K562 (cell line): ENCODE data around the gene CHST12. TPM values are rescaled to one million over a fixed set of nuclear protein-coding genes. Genes with fewer than 3 reads are reported as not detected.

ENCODE experiments used
- ATAC-seq: fragments of 200-7000 bp; cut with Tn5 transposase; 3 replicates; pipeline ENCODE4 v1.9.1; 2020; ENCODE audit warnings: moderate library complexity
- BruUV-seq: library from RNA; stranded (reverse); fragments of 400-500 nt; replicated peaks from 2 replicates; lab custom pipeline; 2021; lab: Mats Ljungman, UMichigan
- CTCF ChIA-PET: fragments of 300-600 bp; formaldehyde crosslinking; extraction: SDS; loops from one replicate; lab custom pipeline; 2021; ENCODE audit warnings: low intra/inter-chr PET ratio; lab: Yijun Ruan, JAX
- POLR2A ChIA-PET: fragments of 300-600, 350-650 bp; sonication (Branson Sonifier 250); formaldehyde crosslinking; extraction: SDS; loops from one replicate; lab custom pipeline; 2021; ENCODE audit warnings: antibody characterized with exemption, inconsistent platforms; lab: Yijun Ruan, JAX
- DNase-seq, 4 experiments: peaks; one replicate each; pipeline versions ENCODE4 v3.0.0 to v3.0.0-alpha.2; 2011 to 2018; ENCODE audit warnings: low spot score in 3 of 4, mixed read lengths in 3 of 4; ENCODE audit errors: extremely low read depth in 1 of 4
- FAIRE-seq: peaks from 2 replicates; lab custom pipeline; 2011; peaks lifted over from hg19 to GRCh38; lab: Jason Lieb, UNC
- H2AFZ ChIP-seq: 2 replicates; pipeline ENCODE4 v1.6.0; 2011; ENCODE audit warnings: low read depth, low read length, control low read depth, inconsistent platforms
- H3K27ac ChIP-seq: fragments of 200-600 bp; 3 replicates; pipeline ENCODE4 v1.8.0; 2011; ENCODE audit warnings: low read depth, mild to moderate bottlenecking, control low read depth, inconsistent platforms, low read length, moderate library complexity, mixed read lengths; ENCODE audit errors: extremely low read depth
- H3K27me3 ChIP-seq, 2 experiments: fragments of 300-600 bp in 1 of 2; 2 replicates in 1 of 2; 3 replicates in 1 of 2; pipeline versions ENCODE4 v1.6.0 to v1.8.0; 2011; ENCODE audit warnings: inconsistent platforms in 2 of 2, low read length in 2 of 2, mild to moderate bottlenecking in 1 of 2, mixed read lengths in 1 of 2, moderate library complexity in 1 of 2; ENCODE audit not compliant: control insufficient read depth in 2 of 2, insufficient read depth in 2 of 2
- H3K36me3 ChIP-seq: fragments of 300-600 bp; 3 replicates; pipeline ENCODE4 v1.8.0; 2011; ENCODE audit warnings: mild to moderate bottlenecking, low read length, inconsistent platforms; ENCODE audit not compliant: control insufficient read depth, insufficient read depth
- H3K4me1 ChIP-seq, 2 experiments: fragments of 200-600 bp in 1 of 2; replicated peaks in 1 of 2; 2 replicates in 1 of 2; 3 replicates in 1 of 2; pipeline versions ENCODE4 v1.5.1 to v1.8.0; 2011; ENCODE audit warnings: inconsistent platforms in 2 of 2, low read length in 2 of 2, mild to moderate bottlenecking in 1 of 2, mixed read lengths in 1 of 2, moderate library complexity in 1 of 2; ENCODE audit not compliant: control insufficient read depth in 2 of 2, insufficient read depth in 2 of 2
- H3K4me2 ChIP-seq: 2 replicates; pipeline ENCODE4 v1.6.1; 2011; ENCODE audit warnings: low read length, control low read depth, inconsistent platforms, mixed read lengths; ENCODE audit not compliant: insufficient read depth
- H3K4me3 ChIP-seq: fragments of 200-600 bp; sonication (generic), shearing (Covaris generic); 2 replicates; pipeline ENCODE4 v1.5.1; 2016; ENCODE audit warnings: control low read depth, inconsistent platforms
- H3K79me2 ChIP-seq: fragments of 200-600 bp; 3 replicates; pipeline ENCODE4 v1.8.0; 2011; ENCODE audit warnings: low read length, inconsistent platforms; ENCODE audit not compliant: control insufficient read depth, insufficient read depth
- H3K9ac ChIP-seq, 2 experiments: 2 replicates each; pipeline versions ENCODE4 v1.6.0 to v1.6.1; 2011; ENCODE audit warnings: low read depth in 2 of 2, low read length in 2 of 2, control low read depth in 1 of 2, inconsistent platforms in 1 of 2, mild to moderate bottlenecking in 1 of 2, mixed read lengths in 1 of 2; ENCODE audit not compliant: insufficient read depth in 1 of 2
- H3K9me1 ChIP-seq: one replicate; pipeline ENCODE4 v1.6.0; 2011; ENCODE audit warnings: inconsistent platforms, mild to moderate bottlenecking, low read length, moderate library complexity; ENCODE audit not compliant: control insufficient read depth, insufficient read depth
- H3K9me3 ChIP-seq: replicated peaks from 2 replicates; pipeline ENCODE4 v1.5.1; 2011; ENCODE audit warnings: low read depth, low read length, inconsistent platforms; ENCODE audit not compliant: control insufficient read depth, insufficient read depth
- H4K20me1 ChIP-seq: replicated peaks from 2 replicates; pipeline ENCODE4 v1.6.1; 2011; ENCODE audit warnings: low read length, inconsistent platforms, mixed read lengths; ENCODE audit not compliant: control insufficient read depth, insufficient read depth
- ETV5 ChIP-seq: sonication (generic); formaldehyde crosslinking; IDR thresholded peaks from 2 replicates; pipeline ENCODE4 v1.4.0; 2020; ENCODE audit warnings: low read depth, mild to moderate bottlenecking, missing genetic modification reagents
- GTF2F1 ChIP-seq: IDR thresholded peaks from 2 replicates; pipeline ENCODE4 v1.6.1; 2011; ENCODE audit warnings: low read depth, low read length, improper control_type of control experiment
- HDGF ChIP-seq: fragments of 450-650 bp; IDR thresholded peaks from 2 replicates; pipeline ENCODE4 v1.6.1; 2016
- MCM2 ChIP-seq: fragments of 450-650 bp; IDR thresholded peaks from 2 replicates; pipeline ENCODE4 v1.6.1; 2017; ENCODE audit warnings: low read depth, mild to moderate bottlenecking
- MEIS2 ChIP-seq: fragments of 450-650 bp; IDR thresholded peaks from 2 replicates; pipeline ENCODE4 v1.6.1; 2014; ENCODE audit warnings: mild to moderate bottlenecking; ENCODE audit not compliant: partially characterized antibody
- MXD1 ChIP-seq: fragments of 250-450 bp; sonication (Bioruptor Pico); IDR thresholded peaks from 2 replicates; pipeline ENCODE4 v1.8.0; 2021; ENCODE audit warnings: borderline replicate concordance, mild to moderate bottlenecking, moderate library complexity; ENCODE audit not compliant: poor library complexity, severe bottlenecking
- RBM25 ChIP-seq: fragments of 200-400 bp; formaldehyde crosslinking; IDR thresholded peaks from 2 replicates; pipeline ENCODE4 v1.6.1; 2018; ENCODE audit warnings: low read length, low read depth, moderate library complexity; ENCODE audit not compliant: severe bottlenecking
- USF2 ChIP-seq: sonication (generic); formaldehyde crosslinking; IDR thresholded peaks from 2 replicates; pipeline ENCODE4 v1.5.0; 2020; ENCODE audit warnings: missing genetic modification reagents
- WGBS: fragments of 100-300 bp; shearing (Covaris generic); methylation state at CpG from one replicate; pipeline ENCODE4 v1.1.6; 2016; ENCODE audit warnings: low coverage, mixed read lengths; ENCODE audit not compliant: insufficient coverage; ENCODE audit errors: missing lambda C conversion rate; 5-methylcytosine and 5-hydroxymethylcytosine counted together
- in situ Hi-C: fragments of 300-500 bp; cut with MboI; formaldehyde crosslinking; loops from 4 replicates; pipeline ENCODE4 v1.15.0; 2018; ENCODE audit warnings: inconsistent platforms, mixed read lengths
- intact Hi-C: fragments of 100-400 bp; cut with micrococcal nuclease; formaldehyde crosslinking; loops from 2 replicates; pipeline ENCODE4 v1.14.2; 2022
- polyA plus RNA-seq, 8 experiments: library from polyadenylated mRNA; depleted of rRNA in 4 of 8; stranded (reverse) in 5 of 8; unstranded in 3 of 8; fragments of >200 nt; fragmentation: Nextera tagmentation in 2 of 8; fragmentation: Illumina TruSeq in 1 of 8; extraction: Ambion mirVana in 2 of 8; extraction: Trizol in 1 of 8; gene quantifications; 2 replicates each; pipeline versions ENCODE4 v1.2.1 to v1.2.3, GENCODE V29; 2011 to 2014; ENCODE audit warnings: inconsistent platforms in 1 of 8, missing spikeins in 1 of 8
- total RNA-seq, 7 experiments: library from RNA; depleted of rRNA in 6 of 7; stranded (reverse); fragments of >200 nt in 6 of 7; fragmentation: Illumina TruSeq in 2 of 7; extraction: Trizol in 2 of 7; gene quantifications; 2 replicates each; pipeline versions ENCODE4 v1.2.1 to v1.2.3, GENCODE V29; 2011 to 2021; ENCODE audit warnings: low replicate concordance in 1 of 7
- TF ChIP-seq, protein P1 (sequence below), 2 experiments: IDR thresholded peaks; 2 replicates each; pipeline ENCODE4 v1.6.1; 2012; ENCODE audit warnings: improper control_type of control experiment in 2 of 2, low read depth in 2 of 2, low read length in 2 of 2, borderline replicate concordance in 1 of 2
- TF ChIP-seq, protein P2 (sequence below): fragments of 450-650 bp; IDR thresholded peaks from 2 replicates; pipeline ENCODE4 v1.6.1; 2014; ENCODE audit warnings: low read depth, mild to moderate bottlenecking, moderate library complexity, borderline replicate concordance

CHST12 gene
- total and polyA plus RNA-seq, 9 of the 15 experiments (the other 6 are each of a cell fraction or from before 2014, with no cell fraction given) = 0.18 to 19.8 (median 3.6) TPM

DNA sequence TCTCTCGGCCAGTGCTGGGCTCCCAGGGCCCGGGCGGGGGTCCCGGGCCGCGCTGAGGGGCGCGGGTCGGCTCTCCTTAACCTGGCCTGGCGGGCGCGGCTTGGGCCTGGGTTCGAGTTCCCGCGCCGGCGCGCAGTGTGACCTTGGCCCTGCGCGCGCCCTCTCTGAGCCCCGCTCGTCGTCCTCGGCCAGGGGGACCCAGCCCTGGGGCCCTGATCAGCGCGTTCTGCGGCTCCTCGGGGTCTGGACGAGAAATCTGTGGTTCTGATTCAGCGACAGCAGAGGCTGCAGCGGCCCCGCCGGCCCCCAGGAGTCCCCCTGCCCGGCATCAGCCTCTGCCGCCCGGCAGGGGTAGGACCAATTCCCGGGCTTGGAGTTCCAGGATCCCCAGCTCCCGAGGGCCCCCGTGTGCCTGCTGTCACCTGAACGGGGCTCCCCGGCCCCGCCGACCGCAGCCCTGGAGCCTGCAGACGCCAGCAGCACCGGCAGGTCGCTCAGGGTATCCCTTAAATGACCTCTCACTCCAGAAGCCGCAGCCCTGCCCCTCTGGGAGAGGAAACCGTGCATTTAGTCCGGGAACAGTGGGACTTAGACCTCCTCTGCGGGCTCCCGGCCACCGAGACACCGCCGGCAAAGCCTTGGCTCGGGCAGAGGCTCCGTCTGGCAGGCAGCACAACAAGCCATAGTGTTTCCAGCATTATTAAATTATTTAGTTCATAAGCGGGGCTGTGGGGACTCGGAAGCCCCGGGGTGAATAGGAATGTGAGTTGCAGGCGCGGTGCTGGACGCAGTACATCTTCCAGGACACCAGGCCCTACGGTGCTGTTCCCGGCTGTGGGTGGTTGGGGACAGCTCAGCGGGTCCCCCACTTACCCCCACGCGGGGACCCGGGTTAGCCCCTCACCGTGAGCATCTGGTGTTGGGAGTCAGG is 572 bp downstream of the CHST12 start (continued):
- TF ChIP-seq USF2 (CRISPR knock-in tag) (no peak), MCM2 (no peak)
- TF ChIP-seq, protein P1, sequence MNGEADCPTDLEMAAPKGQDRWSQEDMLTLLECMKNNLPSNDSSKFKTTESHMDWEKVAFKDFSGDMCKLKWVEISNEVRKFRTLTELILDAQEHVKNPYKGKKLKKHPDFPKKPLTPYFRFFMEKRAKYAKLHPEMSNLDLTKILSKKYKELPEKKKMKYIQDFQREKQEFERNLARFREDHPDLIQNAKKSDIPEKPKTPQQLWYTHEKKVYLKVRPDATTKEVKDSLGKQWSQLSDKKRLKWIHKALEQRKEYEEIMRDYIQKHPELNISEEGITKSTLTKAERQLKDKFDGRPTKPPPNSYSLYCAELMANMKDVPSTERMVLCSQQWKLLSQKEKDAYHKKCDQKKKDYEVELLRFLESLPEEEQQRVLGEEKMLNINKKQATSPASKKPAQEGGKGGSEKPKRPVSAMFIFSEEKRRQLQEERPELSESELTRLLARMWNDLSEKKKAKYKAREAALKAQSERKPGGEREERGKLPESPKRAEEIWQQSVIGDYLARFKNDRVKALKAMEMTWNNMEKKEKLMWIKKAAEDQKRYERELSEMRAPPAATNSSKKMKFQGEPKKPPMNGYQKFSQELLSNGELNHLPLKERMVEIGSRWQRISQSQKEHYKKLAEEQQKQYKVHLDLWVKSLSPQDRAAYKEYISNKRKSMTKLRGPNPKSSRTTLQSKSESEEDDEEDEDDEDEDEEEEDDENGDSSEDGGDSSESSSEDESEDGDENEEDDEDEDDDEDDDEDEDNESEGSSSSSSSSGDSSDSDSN (IDR thresholded peaks at IDR 0.05; ENCODE audit: borderline replicate concordance in 1 of 2, low read depth in 2 of 2, low read length in 2 of 2) = peak in 1 of 2 experiments; percentile 51; a peak in 2 of 4 replicates

- peak in 2 of 4 experiments; percentile 35 to 56 for DNase-seq
- FAIRE-seq = peak; percentile 61
- Histone ChIP-seq H2AFZ (no peak overlapping the region), H3K4me3 (peak overlapping the region; percentile 80), H3K4me1 (peaks cover 53 to 57% of the 10 kb centered on the region in 2 experiments), H3K9ac (peak overlapping the region; percentile 65 to 94; a peak in 3 of 4 replicates), H3K79me2 (peaks cover 36% of the 10 kb centered on the region), H3K9me1 (no peaks in the 10 kb centered on the region), H3K27me3 (no peaks in the 10 kb centered on the region), H4K20me1 (no peaks in the 10 kb centered on the region), H3K4me2 (peak overlapping the region; percentile 83), H3K27ac (peak overlapping the region; percentile 62; the same call in 1 of the 3 replicates), H3K36me3 (no peaks in the 10 kb centered on the region; the same call in 2 of the 3 replicates), H3K9me3 (no peaks in the 10 kb centered on the region)
- in situ Hi-C loops = no loop called here
- ChIA-PET CTCF (no interaction called here), POLR2A (interaction anchor here (0.6 to 1.2 kb wide), 3 partner anchors 9 to 38 kb away, joined by 3 to 4 read pairs (median 4); no protein-coding TSS in a partner anchor)
- peak; percentile 6 for ATAC-seq
- no TSS peak for BruUV-seq
- intact Hi-C loops = loop anchor here (5.0 kb wide), 1 partner anchor 382 kb away; no protein-coding TSS in a partner anchor
- WGBS = 34% methylated on average over 12 of the region's 12 CpGs
- TF ChIP-seq, protein P2, sequence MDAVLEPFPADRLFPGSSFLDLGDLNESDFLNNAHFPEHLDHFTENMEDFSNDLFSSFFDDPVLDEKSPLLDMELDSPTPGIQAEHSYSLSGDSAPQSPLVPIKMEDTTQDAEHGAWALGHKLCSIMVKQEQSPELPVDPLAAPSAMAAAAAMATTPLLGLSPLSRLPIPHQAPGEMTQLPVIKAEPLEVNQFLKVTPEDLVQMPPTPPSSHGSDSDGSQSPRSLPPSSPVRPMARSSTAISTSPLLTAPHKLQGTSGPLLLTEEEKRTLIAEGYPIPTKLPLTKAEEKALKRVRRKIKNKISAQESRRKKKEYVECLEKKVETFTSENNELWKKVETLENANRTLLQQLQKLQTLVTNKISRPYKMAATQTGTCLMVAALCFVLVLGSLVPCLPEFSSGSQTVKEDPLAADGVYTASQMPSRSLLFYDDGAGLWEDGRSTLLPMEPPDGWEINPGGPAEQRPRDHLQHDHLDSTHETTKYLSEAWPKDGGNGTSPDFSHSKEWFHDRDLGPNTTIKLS = no peak
- TF ChIP-seq MEIS2 = peak; percentile 43
- no peak for TF ChIP-seq RBM25
- TF ChIP-seq ETV5 (CRISPR knock-in tag) = no peak
- peak; percentile 33; the same call in 1 of the 2 replicates for TF ChIP-seq HDGF
- TF ChIP-seq GTF2F1 = no peak
- no peak for TF ChIP-seq MXD1 (CRISPR knock-in tag)
These were observed 1.3 kb downstream of the CHST12 start for GRCh38 chr7:2404714-2405119.
